ENCODE data around the gene LYSET. TPM values are rescaled to one million over a fixed set of nuclear protein-coding genes. Genes with fewer than 3 reads are reported as not detected.

Gene LYSET
- polyA plus RNA-seq, 2 of the 4 experiments (the other 2 are of a cell fraction): 29.9 to 37.0 TPM

GRCh38 chr14:93207468-93208308 lies 22.6 kb downstream of the LYSET start:
- WGBS (ENCODE audit: missing lambda C conversion rate): under 1% methylated on average over 23 of the region's 23 CpGs
- no peak for TF ChIP-seq JUNB (IDR thresholded peaks at IDR 0.05)
- TF ChIP-seq NR3C1 (IDR thresholded peaks at IDR 0.05): no peak
- TF ChIP-seq, protein P1, sequence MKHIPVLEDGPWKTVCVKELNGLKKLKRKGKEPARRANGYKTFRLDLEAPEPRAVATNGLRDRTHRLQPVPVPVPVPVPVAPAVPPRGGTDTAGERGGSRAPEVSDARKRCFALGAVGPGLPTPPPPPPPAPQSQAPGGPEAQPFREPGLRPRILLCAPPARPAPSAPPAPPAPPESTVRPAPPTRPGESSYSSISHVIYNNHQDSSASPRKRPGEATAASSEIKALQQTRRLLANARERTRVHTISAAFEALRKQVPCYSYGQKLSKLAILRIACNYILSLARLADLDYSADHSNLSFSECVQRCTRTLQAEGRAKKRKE (CRISPR knock-in tag; IDR thresholded peaks at IDR 0.05; ENCODE audit: low read depth): no peak
- TF ChIP-seq FOXS1 (CRISPR knock-in tag; IDR thresholded peaks at IDR 0.05): no peak
- TF ChIP-seq JUN (IDR thresholded peaks at IDR 0.05): no peak
- no peak for TF ChIP-seq POLR2A (IDR thresholded peaks at IDR 0.05; ENCODE audit: low read length)
- peak; percentile 58 for TF ChIP-seq SMC3 (IDR thresholded peaks at IDR 0.05)
- TF ChIP-seq CBX8 (IDR thresholded peaks at IDR 0.05): no peak
- TF ChIP-seq RCOR1 (IDR thresholded peaks at IDR 0.05; ENCODE audit: low read depth, low read length): no peak
- TF ChIP-seq POLR2AphosphoS2 (conservative IDR thresholded peaks at IDR 0.05; ENCODE audit: low read length): no peak
- no peak for TF ChIP-seq SREBF2 (IDR thresholded peaks at IDR 0.05)
- no peak for TF ChIP-seq ESRRA (IDR thresholded peaks at IDR 0.05; ENCODE audit: borderline replicate concordance, low read length)
- TF ChIP-seq, protein P2, sequence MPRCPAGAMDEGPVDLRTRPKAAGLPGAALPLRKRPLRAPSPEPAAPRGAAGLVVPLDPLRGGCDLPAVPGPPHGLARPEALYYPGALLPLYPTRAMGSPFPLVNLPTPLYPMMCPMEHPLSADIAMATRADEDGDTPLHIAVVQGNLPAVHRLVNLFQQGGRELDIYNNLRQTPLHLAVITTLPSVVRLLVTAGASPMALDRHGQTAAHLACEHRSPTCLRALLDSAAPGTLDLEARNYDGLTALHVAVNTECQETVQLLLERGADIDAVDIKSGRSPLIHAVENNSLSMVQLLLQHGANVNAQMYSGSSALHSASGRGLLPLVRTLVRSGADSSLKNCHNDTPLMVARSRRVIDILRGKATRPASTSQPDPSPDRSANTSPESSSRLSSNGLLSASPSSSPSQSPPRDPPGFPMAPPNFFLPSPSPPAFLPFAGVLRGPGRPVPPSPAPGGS (IDR thresholded peaks at IDR 0.05): no peak
- TF ChIP-seq CBX2 (IDR thresholded peaks at IDR 0.05; ENCODE audit: borderline replicate concordance, low read depth): no peak
- no peak for TF ChIP-seq FOSL2 (IDR thresholded peaks at IDR 0.05)
- 0 out of 2 replicates have a peak, but pooled peaks have one; percentile 20 for TF ChIP-seq FOSL2 (CRISPR knock-in tag; IDR thresholded peaks at IDR 0.05)
- peak; percentile 39; the same call in 1 of the 2 replicates for TF ChIP-seq PHF8 (IDR thresholded peaks at IDR 0.05; ENCODE audit: borderline replicate concordance, low read depth)
- peak; percentile 93 for TF ChIP-seq KDM5A (IDR thresholded peaks at IDR 0.05)
- TF ChIP-seq EHMT2 (IDR thresholded peaks at IDR 0.05; ENCODE audit: low read depth): no peak
- TF ChIP-seq RARB (CRISPR knock-in tag; IDR thresholded peaks at IDR 0.05): no peak
- no peak for TF ChIP-seq USF2 (IDR thresholded peaks at IDR 0.05)
- TF ChIP-seq RAD21 (conservative IDR thresholded peaks at IDR 0.05 in 1 of 2, IDR thresholded peaks at IDR 0.05 in 1 of 2): peak; percentile 70 to 74
- TF ChIP-seq MAX (IDR thresholded peaks at IDR 0.05): no peak
- TF ChIP-seq NFE2L2 (conservative IDR thresholded peaks at IDR 0.05; ENCODE audit: low read length): no peak
- TF ChIP-seq CHD4 (IDR thresholded peaks at IDR 0.05; ENCODE audit: borderline replicate concordance): no peak
- TF ChIP-seq HDAC2 (IDR thresholded peaks at IDR 0.05): no peak
- TF ChIP-seq RNF2 (IDR thresholded peaks at IDR 0.05; ENCODE audit: borderline replicate concordance, low read depth): no peak
- no peak for TF ChIP-seq BHLHE40 (IDR thresholded peaks at IDR 0.05; ENCODE audit: low read depth, low read length)
- no peak for TF ChIP-seq EP300 (IDR thresholded peaks at IDR 0.05)
- TF ChIP-seq ZSCAN20 (CRISPR knock-in tag; IDR thresholded peaks at IDR 0.05): no peak
- no peak for TF ChIP-seq HMGXB4 (CRISPR knock-in tag; IDR thresholded peaks at IDR 0.05; ENCODE audit: borderline replicate concordance)
- no peak for TF ChIP-seq TFCP2L1 (CRISPR knock-in tag; IDR thresholded peaks at IDR 0.05)
- no peak for TF ChIP-seq ZC3H11A (IDR thresholded peaks at IDR 0.05)
- peak; percentile 48 for TF ChIP-seq CTCF (IDR thresholded peaks at IDR 0.05)
- ChIA-PET CTCF (interaction anchor here (0.6 to 4.0 kb wide), 38 partner anchors 10 to 411 kb away, joined by 3 to 33 read pairs (median 4); partner anchors contain the start of gene ITPK1), POLR2A (interaction anchor here (0.5 to 3.6 kb wide), 8 partner anchors 11 to 1202 kb away, joined by 3 to 25 read pairs (median 5); partner anchors contain the start of genes LYSET and MOAP1)
- DNase-seq (ENCODE audit: low read depth in 1 of 2, low spot score in 1 of 2): peak; percentile 72 to 81
- peak; percentile 91 to 95 for ATAC-seq
- H3K4me2 ChIP-seq: peak overlapping the region; percentile 93
- no peak for FAIRE-seq
- no peaks in the 10 kb centered on the region for H3K9me3 ChIP-seq
- H3K4me3 ChIP-seq: peak overlapping the region; percentile 69
- H3K27ac ChIP-seq: peak overlapping the region; percentile 71 to 91
- peaks cover 24% of the 10 kb centered on the region for H3K4me1 ChIP-seq
